ENCODE results near the gene PPP6R3. TPM values are rescaled to one million over a fixed set of nuclear protein-coding genes. Genes with fewer than 3 reads are reported as not detected.

PPP6R3 gene
- total RNA-seq, 4 donors from 2014 or later: 103 to 150 (median 119) TPM

GRCh38 chr11:68500206-68500605, 39.7 kb downstream of the PPP6R3 start:
- Histone ChIP-seq H3K9me3 (no peaks in the 10 kb centered on the region), H3K27ac (no peak overlapping the region), H3K4me3 (no peak overlapping the region), H3K4me1 (peaks cover 0 to 88% (median 47%) of the 10 kb centered on the region in 4 donors), H3K27me3 (no peaks in the 10 kb centered on the region), H3K36me3 (no peaks in the 10 kb centered on the region)
- no peak for DNase-seq (ENCODE audit: low spot score in 2 of 2)
- WGBS, 2 donors: 63% methylated on average over 2 of the region's 2 CpGs
- TF ChIP-seq, protein P1, sequence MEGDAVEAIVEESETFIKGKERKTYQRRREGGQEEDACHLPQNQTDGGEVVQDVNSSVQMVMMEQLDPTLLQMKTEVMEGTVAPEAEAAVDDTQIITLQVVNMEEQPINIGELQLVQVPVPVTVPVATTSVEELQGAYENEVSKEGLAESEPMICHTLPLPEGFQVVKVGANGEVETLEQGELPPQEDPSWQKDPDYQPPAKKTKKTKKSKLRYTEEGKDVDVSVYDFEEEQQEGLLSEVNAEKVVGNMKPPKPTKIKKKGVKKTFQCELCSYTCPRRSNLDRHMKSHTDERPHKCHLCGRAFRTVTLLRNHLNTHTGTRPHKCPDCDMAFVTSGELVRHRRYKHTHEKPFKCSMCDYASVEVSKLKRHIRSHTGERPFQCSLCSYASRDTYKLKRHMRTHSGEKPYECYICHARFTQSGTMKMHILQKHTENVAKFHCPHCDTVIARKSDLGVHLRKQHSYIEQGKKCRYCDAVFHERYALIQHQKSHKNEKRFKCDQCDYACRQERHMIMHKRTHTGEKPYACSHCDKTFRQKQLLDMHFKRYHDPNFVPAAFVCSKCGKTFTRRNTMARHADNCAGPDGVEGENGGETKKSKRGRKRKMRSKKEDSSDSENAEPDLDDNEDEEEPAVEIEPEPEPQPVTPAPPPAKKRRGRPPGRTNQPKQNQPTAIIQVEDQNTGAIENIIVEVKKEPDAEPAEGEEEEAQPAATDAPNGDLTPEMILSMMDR (IDR thresholded peaks at IDR 0.05): no peak
- TF ChIP-seq EP300 (IDR thresholded peaks at IDR 0.05) (no peak), POLR2A (IDR thresholded peaks at IDR 0.05) (no peak)

DNA sequence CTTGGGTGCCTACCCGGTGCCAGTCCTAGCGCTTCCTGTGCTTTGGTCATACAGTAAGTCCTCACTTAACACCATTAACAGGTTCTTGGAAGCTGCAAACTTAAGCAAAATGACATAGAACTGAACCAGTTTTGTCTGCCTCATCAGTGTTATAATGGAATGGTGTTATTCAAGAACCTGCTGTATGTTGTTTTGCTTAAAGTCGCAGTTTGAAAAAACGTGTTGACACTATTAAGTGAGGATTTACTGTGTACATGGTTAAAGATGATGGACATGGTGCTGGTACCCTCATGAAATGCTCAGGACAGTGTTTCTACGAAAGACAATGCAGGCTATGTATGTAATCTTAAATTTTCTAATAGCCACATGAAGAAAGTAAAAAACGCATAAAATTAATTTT, 41.3 kb downstream of the PPP6R3 start:
- Histone ChIP-seq H3K27ac (no peak overlapping the region), H3K4me3 (no peak overlapping the region), H3K27me3 (no peaks in the 10 kb centered on the region), H3K9me3 (no peaks in the 10 kb centered on the region), H3K36me3 (no peaks in the 10 kb centered on the region), H3K4me1 (peaks cover 0 to 95% (median 55%) of the 10 kb centered on the region in 4 donors)
- no peak for DNase-seq (ENCODE audit: low spot score in 2 of 2)
- TF ChIP-seq EP300 (IDR thresholded peaks at IDR 0.05) (no peak), POLR2A (IDR thresholded peaks at IDR 0.05) (no peak)
- TF ChIP-seq, protein P1 (IDR thresholded peaks at IDR 0.05): no peak
- 94% methylated on average over 6 of the region's 6 CpGs for WGBS, 2 donors

DNA sequence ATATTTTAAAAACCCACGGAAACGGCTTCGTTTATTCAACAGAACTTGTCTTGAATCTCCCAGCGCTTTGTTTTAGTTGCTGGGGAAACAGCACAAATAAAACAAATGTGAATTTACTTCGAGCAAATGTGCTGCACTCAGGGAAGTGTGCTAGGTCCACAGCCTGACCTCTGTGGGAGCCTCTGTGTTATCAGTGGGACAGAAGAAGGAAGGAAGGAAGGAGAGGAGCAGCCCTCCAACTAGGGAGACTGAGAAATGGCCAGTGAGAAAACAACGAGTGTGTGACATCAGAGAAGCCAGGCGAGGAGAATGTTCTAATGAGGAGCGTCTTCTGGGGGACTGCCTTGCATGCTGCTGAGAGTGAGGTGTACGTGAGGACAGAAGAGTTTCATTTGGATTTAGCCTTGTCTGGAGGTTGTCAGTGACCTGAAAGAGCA, 42.7 kb downstream of the PPP6R3 start:
- Histone ChIP-seq H3K4me3 (no peak overlapping the region), H3K9me3 (no peaks in the 10 kb centered on the region), H3K27me3 (no peaks in the 10 kb centered on the region), H3K4me1 (peaks cover 0 to 98% (median 49%) of the 10 kb centered on the region in 4 donors), H3K36me3 (no peaks in the 10 kb centered on the region), H3K27ac (peak overlapping the region in 1 of 4 donors; percentile 14)
- no peak for DNase-seq (ENCODE audit: low spot score in 2 of 2)
- WGBS, 2 donors: 30 to 37% methylated on average over 9 of the region's 9 CpGs
- TF ChIP-seq EP300 (IDR thresholded peaks at IDR 0.05) (no peak), POLR2A (IDR thresholded peaks at IDR 0.05) (no peak)
- TF ChIP-seq, protein P1 (IDR thresholded peaks at IDR 0.05): no peak

- H3K4me1 ChIP-seq: peaks cover 0 to 98% (median 44%) of the 10 kb centered on the region in 4 donors
- TF ChIP-seq, protein P1 (IDR thresholded peaks at IDR 0.05): no peak
- TF ChIP-seq EP300 (IDR thresholded peaks at IDR 0.05): no peak
- TF ChIP-seq POLR2A (IDR thresholded peaks at IDR 0.05): no peak
- H3K36me3 ChIP-seq: no peaks in the 10 kb centered on the region
- H3K4me3 ChIP-seq: no peak overlapping the region
- H3K27me3 ChIP-seq: no peaks in the 10 kb centered on the region
- DNase-seq (ENCODE audit: low spot score in 2 of 2): no peak
- WGBS, 2 donors: 53 to 59% methylated on average over 3 of the region's 3 CpGs
- peak overlapping the region in 1 of 4 donors; percentile 14 for H3K27ac ChIP-seq
- H3K9me3 ChIP-seq: no peaks in the 10 kb centered on the region
Observed at GRCh38 chr11:68503792-68504191, 43.2 kb downstream of the PPP6R3 start.

DNA sequence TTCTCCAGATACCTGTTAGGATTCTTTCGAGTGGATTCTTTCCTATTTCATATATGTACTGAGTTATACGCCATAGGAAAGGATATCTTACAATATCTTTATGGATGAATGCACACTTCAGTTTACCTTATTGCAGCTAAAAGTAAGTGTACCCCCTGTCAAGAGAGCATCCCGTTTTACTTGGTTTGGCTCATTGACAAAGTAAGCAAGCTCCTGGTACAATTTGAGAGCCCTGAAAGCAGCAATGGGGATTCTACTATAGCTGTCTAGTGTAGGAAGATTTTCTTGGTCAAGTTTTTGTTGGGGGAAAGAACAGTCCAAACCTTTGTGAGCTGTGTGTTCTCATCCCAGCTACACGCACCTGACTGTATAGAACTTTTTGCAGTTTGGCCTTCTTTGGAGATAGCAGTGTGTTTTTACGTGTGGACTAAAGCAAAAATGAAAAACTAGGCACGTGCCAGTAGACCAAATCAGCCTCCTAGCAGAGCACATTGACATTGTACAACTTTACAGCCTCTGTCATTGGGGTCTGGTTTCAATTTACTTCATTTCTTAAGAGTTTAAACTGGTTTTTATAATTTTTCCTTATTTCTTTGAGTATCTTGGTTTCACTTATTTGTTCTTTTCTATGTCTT, 44.0 kb downstream of the PPP6R3 start:
- Histone ChIP-seq H3K27me3 (no peaks in the 10 kb centered on the region), H3K36me3 (no peaks in the 10 kb centered on the region), H3K27ac (no peak overlapping the region), H3K4me1 (peaks cover 0 to 97% (median 36%) of the 10 kb centered on the region in 4 donors), H3K4me3 (no peak overlapping the region), H3K9me3 (no peaks in the 10 kb centered on the region)
- no peak for DNase-seq (ENCODE audit: low spot score in 2 of 2)
- WGBS, 2 donors: 59 to 61% methylated on average over 6 of the region's 6 CpGs
- no peak for TF ChIP-seq EP300 (IDR thresholded peaks at IDR 0.05)
- TF ChIP-seq POLR2A (IDR thresholded peaks at IDR 0.05): no peak
- TF ChIP-seq, protein P1 (IDR thresholded peaks at IDR 0.05): no peak
